Peyer's patch (tissue), 4 donors: Measurements from ENCODE around the gene KITLG.

ENCODE experiments used
- CTCF ChIP-seq, 6 experiments: fragments of 450-650 bp in 4 of 6; fragments of 200-600 bp in 2 of 6; sonication (generic) in 1 of 6; IDR thresholded peaks; one replicate each; pipeline ENCODE4 v1.5.1; 2017 to 2019; ENCODE audit warnings: antibody characterized with exemption in 6 of 6, mild to moderate bottlenecking in 3 of 6, moderate library complexity in 1 of 6
- POLR2A ChIP-seq, 2 donors: fragments of 450-650 bp; IDR thresholded peaks; one replicate each; pipeline ENCODE4 v1.5.1; 2017; ENCODE audit warnings: antibody characterized with exemption in 2 of 2, mild to moderate bottlenecking in 2 of 2, moderate library complexity in 2 of 2

- TF ChIP-seq CTCF (IDR thresholded peaks at IDR 0.05) (no peak), POLR2A (IDR thresholded peaks at IDR 0.05) (no peak)
Measured at GRCh38 chr12:88538250-88538649, 42.0 kb downstream of the KITLG start.
